SU-DHL-6 (cell line): ENCODE data around the gene SETBP1.

ENCODE experiments used
- H2AFZ ChIP-seq: fragments of 200-600 bp; sonication (generic); 2 replicates; pipeline ENCODE4 v1.6.1; 2014; ENCODE audit warnings: low read depth, mild to moderate bottlenecking, moderate library complexity, mixed read lengths, antibody characterized with exemption, low read length; ENCODE audit not compliant: severe bottlenecking
- H3F3A ChIP-seq: fragments of 200-600 bp; shearing (Covaris generic); 2 replicates; pipeline ENCODE4 v1.6.0; 2016; ENCODE audit warnings: antibody characterized with exemption, mild to moderate bottlenecking; ENCODE audit not compliant: insufficient read depth
- H3K27ac ChIP-seq: fragments of 200-600 bp; sonication (generic); 2 replicates; pipeline ENCODE4 v1.5.1; 2016; ENCODE audit warnings: low read depth, mild to moderate bottlenecking, low read length, moderate library complexity, mixed read lengths
- H3K27me3 ChIP-seq: fragments of 200-600 bp; sonication (generic), shearing (Covaris generic); 2 replicates; pipeline ENCODE4 v1.6.0; 2014; ENCODE audit warnings: mild to moderate bottlenecking, low read length
- H3K36me3 ChIP-seq: fragments of 200-600 bp; sonication (generic); 2 replicates; pipeline ENCODE4 v1.6.1; 2014; ENCODE audit warnings: mild to moderate bottlenecking, low read length, mixed read lengths
- H3K4me2 ChIP-seq: fragments of 300-600, 200-600 bp; shearing (Covaris generic), sonication (generic); 2 replicates; pipeline ENCODE4 v1.6.0; 2014; ENCODE audit warnings: low read length, low read depth, mild to moderate bottlenecking; ENCODE audit not compliant: poor library complexity, severe bottlenecking
- H3K4me3 ChIP-seq: fragments of 200-600 bp; sonication (generic); 2 replicates; pipeline ENCODE4 v1.5.1; 2014; ENCODE audit warnings: antibody characterized with exemption, low read length, mild to moderate bottlenecking, mixed read lengths; ENCODE audit not compliant: insufficient read depth, poor library complexity, severe bottlenecking
- H3K79me2 ChIP-seq: fragments of 200-600 bp; sonication (generic); 2 replicates; pipeline ENCODE4 v1.6.1; 2014; ENCODE audit warnings: mild to moderate bottlenecking, low read length, moderate library complexity; ENCODE audit not compliant: insufficient read depth
- H3K9ac ChIP-seq: fragments of 200-600 bp; sonication (generic); 2 replicates; pipeline ENCODE4 v1.7.0; 2014; ENCODE audit warnings: mild to moderate bottlenecking, low read length
- H3K9me2 ChIP-seq: fragments of 200-600 bp; sonication (generic); replicated peaks from 2 replicates; pipeline ENCODE4 v1.6.1; 2014; ENCODE audit warnings: low read length; ENCODE audit not compliant: insufficient read depth
- H3K9me3 ChIP-seq: fragments of 200-600 bp; sonication (generic); 2 replicates; pipeline ENCODE4 v1.6.1; 2014; ENCODE audit warnings: low read length, mixed read lengths; ENCODE audit not compliant: insufficient read depth
- H4K20me1 ChIP-seq: fragments of 200-600 bp; sonication (generic); 2 replicates; pipeline ENCODE4 v1.6.1; 2014; ENCODE audit warnings: low read depth, mild to moderate bottlenecking, antibody characterized with exemption, low read length, moderate library complexity, mixed read lengths
- EZH2phosphoT487 ChIP-seq: fragments of 200-600 bp; sonication (generic), shearing (Covaris generic); conservative IDR thresholded peaks from 2 replicates; pipeline ENCODE4 v1.6.1; 2018; ENCODE audit warnings: mild to moderate bottlenecking, antibody characterized with exemption, low read length, moderate library complexity, mixed read lengths
- TF ChIP-seq, protein P1 (sequence below): fragments of 200-600 bp; sonication (generic); IDR thresholded peaks from one replicate; pipeline ENCODE4 v1.5.1; 2017; ENCODE audit warnings: antibody characterized with exemption, mild to moderate bottlenecking, low read length, moderate library complexity; ENCODE audit not compliant: insufficient read depth, poor library complexity, severe bottlenecking

SETBP1 gene

DNA sequence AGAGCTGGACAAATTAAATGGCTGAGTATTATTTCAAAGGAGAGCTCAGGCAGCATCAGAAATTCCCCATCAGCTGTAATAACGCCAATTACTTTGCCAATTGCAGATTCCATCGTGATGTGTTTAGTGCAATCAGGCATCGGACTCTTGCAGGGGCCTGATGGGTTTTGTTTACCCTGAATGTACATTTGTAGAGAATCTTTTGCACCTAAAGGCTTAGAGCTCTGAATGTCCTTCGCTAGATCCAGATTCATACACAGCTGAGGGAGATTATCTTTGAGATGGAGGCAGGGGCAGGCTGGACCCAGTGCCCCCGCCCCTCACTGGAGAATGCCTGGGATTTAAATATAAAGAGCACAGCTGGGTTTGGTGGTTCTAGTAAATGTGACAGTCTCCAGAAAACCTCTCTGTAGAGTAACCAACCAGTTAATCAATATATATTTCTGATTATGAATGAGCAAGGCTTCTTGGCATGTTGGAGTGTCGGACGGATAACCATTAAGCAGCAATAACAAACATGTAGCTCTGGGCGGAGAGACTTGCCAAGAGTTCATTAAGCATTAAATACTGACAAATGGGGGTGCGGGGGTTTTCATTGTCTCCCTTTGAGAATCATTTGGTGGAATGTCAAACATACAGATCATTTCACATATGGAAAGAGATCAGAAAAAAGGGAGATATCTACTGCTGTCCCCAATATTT, 200.9 kb downstream of the SETBP1 start:
- Histone ChIP-seq H3K79me2 (no peaks in the 10 kb centered on the region), H3K27ac (no peak overlapping the region), H3K9ac (no peak overlapping the region), H3F3A (no peaks in the 10 kb centered on the region), H2AFZ (no peak overlapping the region), H4K20me1 (no peaks in the 10 kb centered on the region), H3K36me3 (no peaks in the 10 kb centered on the region), H3K9me3 (no peaks in the 10 kb centered on the region), H3K9me2 (no peaks in the 10 kb centered on the region), H3K4me2 (no peak overlapping the region), H3K4me3 (no peak overlapping the region), H3K27me3 (no peaks in the 10 kb centered on the region)
- TF ChIP-seq, protein P1, sequence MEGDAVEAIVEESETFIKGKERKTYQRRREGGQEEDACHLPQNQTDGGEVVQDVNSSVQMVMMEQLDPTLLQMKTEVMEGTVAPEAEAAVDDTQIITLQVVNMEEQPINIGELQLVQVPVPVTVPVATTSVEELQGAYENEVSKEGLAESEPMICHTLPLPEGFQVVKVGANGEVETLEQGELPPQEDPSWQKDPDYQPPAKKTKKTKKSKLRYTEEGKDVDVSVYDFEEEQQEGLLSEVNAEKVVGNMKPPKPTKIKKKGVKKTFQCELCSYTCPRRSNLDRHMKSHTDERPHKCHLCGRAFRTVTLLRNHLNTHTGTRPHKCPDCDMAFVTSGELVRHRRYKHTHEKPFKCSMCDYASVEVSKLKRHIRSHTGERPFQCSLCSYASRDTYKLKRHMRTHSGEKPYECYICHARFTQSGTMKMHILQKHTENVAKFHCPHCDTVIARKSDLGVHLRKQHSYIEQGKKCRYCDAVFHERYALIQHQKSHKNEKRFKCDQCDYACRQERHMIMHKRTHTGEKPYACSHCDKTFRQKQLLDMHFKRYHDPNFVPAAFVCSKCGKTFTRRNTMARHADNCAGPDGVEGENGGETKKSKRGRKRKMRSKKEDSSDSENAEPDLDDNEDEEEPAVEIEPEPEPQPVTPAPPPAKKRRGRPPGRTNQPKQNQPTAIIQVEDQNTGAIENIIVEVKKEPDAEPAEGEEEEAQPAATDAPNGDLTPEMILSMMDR, result no peak
- no peak for TF ChIP-seq EZH2phosphoT487

DNA sequence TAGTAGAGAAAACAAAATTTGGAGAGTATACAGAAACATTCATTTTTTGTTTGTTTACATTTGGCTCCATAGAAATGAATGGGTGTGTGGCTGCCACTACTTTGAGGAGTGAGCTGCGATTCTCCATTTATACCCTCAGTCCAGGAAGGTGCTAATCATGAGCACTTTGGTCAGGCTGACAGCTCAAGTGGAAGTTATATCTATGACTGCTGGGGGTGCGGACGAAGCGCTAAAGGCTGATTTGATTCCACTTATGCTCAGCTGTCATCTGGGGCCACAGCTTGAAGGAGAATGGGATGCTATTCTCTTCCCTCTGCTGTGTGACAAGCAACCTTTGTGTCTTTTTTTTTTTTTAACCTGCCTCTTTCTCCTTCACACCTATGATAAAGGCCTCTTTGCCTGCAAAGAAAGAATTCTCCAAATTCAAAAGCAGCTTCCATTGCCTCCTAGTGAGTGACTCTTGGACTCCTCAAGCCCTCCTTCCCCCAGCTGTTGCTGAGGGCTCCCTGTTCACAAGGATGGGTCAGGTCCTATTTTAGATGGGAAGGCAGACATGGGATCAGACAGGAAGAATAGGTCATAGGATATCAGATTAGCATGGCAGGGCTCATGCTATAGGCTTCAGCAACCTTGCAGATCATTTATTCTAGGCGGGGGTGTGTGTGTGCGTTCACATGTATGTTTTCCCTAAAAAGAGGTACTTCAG, 201.6 kb downstream of the SETBP1 start:
- Histone ChIP-seq H3K79me2 (no peaks in the 10 kb centered on the region), H4K20me1 (no peaks in the 10 kb centered on the region), H3K27me3 (no peaks in the 10 kb centered on the region), H3K9ac (no peak overlapping the region), H3K4me3 (no peak overlapping the region), H3K9me3 (no peaks in the 10 kb centered on the region), H3K36me3 (no peaks in the 10 kb centered on the region), H3F3A (no peaks in the 10 kb centered on the region), H2AFZ (no peak overlapping the region), H3K4me2 (no peak overlapping the region), H3K27ac (no peak overlapping the region), H3K9me2 (no peaks in the 10 kb centered on the region)
- TF ChIP-seq EZH2phosphoT487, result no peak
- TF ChIP-seq, protein P1, result no peak

DNA sequence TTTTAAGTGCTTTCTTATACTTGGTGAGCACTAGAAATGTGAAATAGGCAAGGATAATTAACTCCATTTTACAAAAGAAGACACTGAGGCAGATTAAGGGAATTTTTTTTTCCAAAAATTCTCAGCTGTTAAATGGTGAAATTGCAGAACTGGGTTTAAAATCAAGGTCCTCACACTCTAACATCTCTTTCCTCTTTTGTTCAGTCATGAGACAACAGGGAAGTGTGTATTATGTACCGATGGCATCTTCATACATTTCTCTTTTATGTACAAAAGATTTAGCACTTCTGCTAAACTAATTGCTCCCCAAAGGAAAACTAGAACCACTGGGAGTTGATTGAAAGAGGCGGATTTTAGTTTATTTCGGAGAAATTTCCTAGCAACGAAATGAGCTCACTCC, 203.0 kb downstream of the SETBP1 start:
- no peaks in the 10 kb centered on the region for H3K9me3 ChIP-seq
- H3K27me3 ChIP-seq, result no peaks in the 10 kb centered on the region
- no peaks in the 10 kb centered on the region for H3K9me2 ChIP-seq
- H2AFZ ChIP-seq, result no peak overlapping the region
- H3F3A ChIP-seq, result no peaks in the 10 kb centered on the region
- TF ChIP-seq EZH2phosphoT487, result no peak
- TF ChIP-seq, protein P1, result no peak
- H3K4me3 ChIP-seq, result no peak overlapping the region
- no peak overlapping the region for H3K9ac ChIP-seq
- H3K36me3 ChIP-seq, result no peaks in the 10 kb centered on the region
- no peaks in the 10 kb centered on the region for H3K79me2 ChIP-seq
- no peak overlapping the region for H3K4me2 ChIP-seq
- no peaks in the 10 kb centered on the region for H4K20me1 ChIP-seq
- H3K27ac ChIP-seq, result no peak overlapping the region
